Immature natural killer cell (primary cell): ENCODE results near the gene SPINK14. TPM values are rescaled to one million over a fixed set of nuclear protein-coding genes. Genes with fewer than 3 reads are reported as not detected.

ENCODE experiments used
- DNase-seq, 3 donors: peaks; one replicate each; pipeline ENCODE4 v3.0.0; 2022; ENCODE audit warnings: mixed read lengths in 1 of 3
- H3K27ac Mint-ChIP-seq, 6 donors: one replicate each; pipeline ENCODE4 v1.8.0; 2020; ENCODE audit warnings: mixed read lengths in 6 of 6, mild to moderate bottlenecking in 5 of 6, inconsistent platforms in 4 of 6, moderate library complexity in 3 of 6
- H3K27me3 Mint-ChIP-seq, 3 donors: one replicate each; pipeline ENCODE4 v1.8.0; 2020 to 2021; ENCODE audit warnings: low read depth in 3 of 3, mild to moderate bottlenecking in 3 of 3, mixed read lengths in 3 of 3, moderate library complexity in 3 of 3, inconsistent platforms in 1 of 3
- H3K36me3 Mint-ChIP-seq, 3 donors: one replicate each; pipeline ENCODE4 v1.8.0; 2020; ENCODE audit warnings: mixed read lengths in 3 of 3, inconsistent platforms in 2 of 3, mild to moderate bottlenecking in 2 of 3
- H3K4me1 Mint-ChIP-seq, 2 donors: one replicate each; pipeline ENCODE4 v1.8.0; 2020; ENCODE audit warnings: inconsistent platforms in 2 of 2, mild to moderate bottlenecking in 2 of 2, mixed read lengths in 2 of 2, moderate library complexity in 1 of 2
- H3K4me3 Mint-ChIP-seq, 5 donors: one replicate each; pipeline ENCODE4 v1.8.0; 2020; ENCODE audit warnings: mild to moderate bottlenecking in 5 of 5, mixed read lengths in 5 of 5, inconsistent platforms in 3 of 5, moderate library complexity in 3 of 5
- H3K9me3 Mint-ChIP-seq, 6 donors: one replicate each; pipeline ENCODE4 v1.8.0; 2020; ENCODE audit warnings: mild to moderate bottlenecking in 6 of 6, mixed read lengths in 6 of 6, inconsistent platforms in 4 of 6, moderate library complexity in 3 of 6
- polyA plus RNA-seq, 3 donors: library from polyadenylated mRNA; unstranded; fragments of 300-500 nt; fragmentation: Illumina TruSeq; gene quantifications; one replicate each; pipeline ENCODE4 v1.2.3, GENCODE V29; 2021

Gene SPINK14
- polyA plus RNA-seq, 3 donors from 2014 or later: not detected

DNA sequence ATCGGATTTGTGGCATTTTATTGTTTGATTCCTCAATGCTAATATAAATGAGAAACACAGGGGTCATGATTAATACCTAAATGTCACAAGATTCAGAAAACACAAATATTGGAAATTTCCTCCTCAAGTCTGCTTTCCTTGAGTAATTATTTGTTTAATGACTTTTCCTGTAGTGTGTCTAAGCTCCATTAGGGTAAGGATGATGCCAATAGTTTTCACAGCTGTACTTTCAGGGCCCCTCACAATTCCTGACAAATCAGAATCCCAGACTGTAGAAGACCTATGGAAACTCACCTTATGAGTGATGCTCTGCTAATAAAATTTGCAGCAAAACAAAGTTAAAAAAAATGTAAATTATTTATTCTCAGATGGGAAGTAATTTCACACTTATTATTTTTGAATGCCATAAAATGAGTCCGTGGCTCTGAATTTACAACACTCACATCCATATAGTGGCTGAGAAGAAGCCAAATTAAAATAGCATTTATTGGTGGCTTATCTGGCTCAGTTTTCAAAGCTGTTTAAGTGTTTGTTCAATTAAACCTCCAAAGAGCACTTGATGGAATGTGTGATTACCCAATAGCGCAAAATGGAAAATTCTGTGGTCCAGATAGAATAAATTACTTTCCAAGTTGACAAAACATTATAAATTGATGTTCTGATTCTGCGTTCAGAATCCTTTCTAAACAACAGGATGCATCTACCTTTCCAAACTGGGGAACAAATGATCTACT is 1.6 kb upstream of the SPINK14 start:
- H3K4me1 Mint-ChIP-seq: no peaks in the 10 kb centered on the region
- no peak overlapping the region for H3K4me3 Mint-ChIP-seq
- H3K9me3 Mint-ChIP-seq: peaks cover 0 to 2% (median 0%) of the 10 kb centered on the region in 6 donors
- DNase-seq: no peak
- H3K36me3 Mint-ChIP-seq: no peaks in the 10 kb centered on the region
- no peak overlapping the region for H3K27ac Mint-ChIP-seq
- peaks cover 2 to 5% (median 4%) of the 10 kb centered on the region in 3 donors for H3K27me3 Mint-ChIP-seq

DNA sequence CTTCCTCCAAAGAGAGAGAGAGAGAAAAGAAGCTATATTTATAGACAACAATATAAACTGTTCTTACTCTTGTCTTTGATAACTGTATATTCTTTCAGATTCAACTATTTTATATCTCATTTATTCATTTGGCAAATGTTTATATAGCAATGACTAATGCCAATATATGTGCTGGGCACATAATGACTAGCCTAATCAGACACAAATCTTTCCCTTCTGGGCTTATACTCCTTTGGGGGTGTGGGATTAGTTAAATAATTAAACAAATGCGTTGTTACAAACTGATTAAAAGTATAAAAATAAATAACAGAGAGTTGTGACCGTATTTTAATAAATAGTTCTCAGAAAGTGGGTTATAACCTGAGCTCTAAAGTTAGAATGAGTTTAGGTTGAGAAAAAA is 4.0 kb downstream of the SPINK14 start:
- H3K4me3 Mint-ChIP-seq: no peak overlapping the region
- peaks cover 0 to 5% (median 4%) of the 10 kb centered on the region in 3 donors for H3K27me3 Mint-ChIP-seq
- no peaks in the 10 kb centered on the region for H3K9me3 Mint-ChIP-seq
- H3K36me3 Mint-ChIP-seq: no peaks in the 10 kb centered on the region
- H3K4me1 Mint-ChIP-seq: no peaks in the 10 kb centered on the region
- H3K27ac Mint-ChIP-seq: no peak overlapping the region
- no peak for DNase-seq

DNA sequence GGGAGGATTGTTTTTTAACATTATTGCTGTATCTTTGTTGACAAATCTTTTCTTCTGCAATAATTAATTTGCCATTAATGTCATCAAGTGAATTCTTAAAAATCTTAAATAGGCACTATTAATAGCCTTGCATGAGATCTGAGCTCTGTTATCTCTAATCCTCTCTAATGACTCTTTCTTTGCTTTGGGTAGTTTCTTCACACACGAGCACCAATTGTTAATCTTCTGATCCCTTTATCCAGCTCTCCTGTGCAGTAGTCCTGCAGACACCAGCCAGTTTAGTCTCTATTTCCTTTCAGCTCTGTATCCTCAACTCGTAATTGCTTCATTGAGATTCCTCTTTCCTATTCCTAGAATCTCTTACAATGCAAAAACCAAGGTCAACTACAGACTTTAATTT is 8.1 kb downstream of the SPINK14 start:
- no peaks in the 10 kb centered on the region for H3K4me1 Mint-ChIP-seq
- no peak for DNase-seq
- H3K27ac Mint-ChIP-seq: no peak overlapping the region
- H3K36me3 Mint-ChIP-seq: no peaks in the 10 kb centered on the region
- no peak overlapping the region for H3K4me3 Mint-ChIP-seq
- H3K27me3 Mint-ChIP-seq: peaks cover 0 to 1% (median 0%) of the 10 kb centered on the region in 3 donors
- no peaks in the 10 kb centered on the region for H3K9me3 Mint-ChIP-seq

DNA sequence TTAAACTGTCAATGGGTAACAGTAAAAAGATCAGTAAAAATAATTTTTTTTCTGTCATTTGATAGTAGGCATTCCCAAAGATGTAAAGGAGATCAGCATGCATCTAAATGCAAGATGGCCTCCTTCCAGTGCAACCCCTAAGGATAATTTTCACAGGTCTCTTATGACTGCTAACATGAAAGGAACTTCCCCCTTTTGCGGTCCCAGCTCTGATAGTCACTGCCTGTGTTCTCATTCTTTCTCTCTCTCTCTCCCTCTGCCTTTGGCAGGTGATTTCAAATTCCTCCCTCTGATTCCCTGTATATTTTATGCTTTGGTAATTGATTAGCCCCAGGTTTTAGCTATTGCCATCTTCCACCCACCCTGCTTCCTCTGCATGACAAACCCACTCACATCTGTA is 8.9 kb downstream of the SPINK14 start:
- no peaks in the 10 kb centered on the region for H3K9me3 Mint-ChIP-seq
- no peak overlapping the region for H3K27ac Mint-ChIP-seq
- H3K4me1 Mint-ChIP-seq: no peaks in the 10 kb centered on the region
- H3K27me3 Mint-ChIP-seq: peaks cover 0 to 1% (median 0%) of the 10 kb centered on the region in 3 donors
- H3K36me3 Mint-ChIP-seq: no peaks in the 10 kb centered on the region
- DNase-seq: no peak
- H3K4me3 Mint-ChIP-seq: no peak overlapping the region

DNA sequence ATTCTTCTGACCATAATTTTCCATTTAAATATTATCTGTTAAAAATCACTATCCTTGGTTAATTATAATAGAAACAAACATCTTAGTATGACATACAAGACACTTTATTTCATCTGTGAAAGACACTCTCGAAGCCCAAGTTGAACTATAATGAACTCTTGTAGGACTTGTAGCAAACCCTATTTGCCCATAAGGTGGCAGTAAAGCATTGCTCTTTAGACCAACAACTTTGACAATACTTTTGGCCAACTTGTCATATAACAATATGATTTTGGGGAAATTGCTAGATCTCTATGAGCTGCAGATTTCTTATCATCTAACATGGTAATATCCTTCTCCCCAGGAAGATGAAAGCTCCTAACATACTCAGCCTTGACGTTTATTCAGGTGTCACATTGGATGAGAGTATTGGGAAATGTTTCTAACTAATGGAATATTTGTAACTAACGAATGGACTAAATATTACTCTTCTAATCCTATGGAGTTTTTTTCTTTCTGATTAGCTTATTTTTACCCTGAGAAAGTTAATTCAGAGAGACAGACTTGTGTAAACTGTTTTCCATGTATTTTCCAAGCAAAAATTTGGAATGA is 11.0 kb downstream of the SPINK14 start:
- peak in 2 of 3 donors; percentile 1 to 26 for DNase-seq
- no peaks in the 10 kb centered on the region for H3K9me3 Mint-ChIP-seq
- no peak overlapping the region for H3K4me3 Mint-ChIP-seq
- peaks cover 0 to 1% (median 0%) of the 10 kb centered on the region in 3 donors for H3K27me3 Mint-ChIP-seq
- no peaks in the 10 kb centered on the region for H3K4me1 Mint-ChIP-seq
- H3K36me3 Mint-ChIP-seq: no peaks in the 10 kb centered on the region
- H3K27ac Mint-ChIP-seq: no peak overlapping the region

DNA sequence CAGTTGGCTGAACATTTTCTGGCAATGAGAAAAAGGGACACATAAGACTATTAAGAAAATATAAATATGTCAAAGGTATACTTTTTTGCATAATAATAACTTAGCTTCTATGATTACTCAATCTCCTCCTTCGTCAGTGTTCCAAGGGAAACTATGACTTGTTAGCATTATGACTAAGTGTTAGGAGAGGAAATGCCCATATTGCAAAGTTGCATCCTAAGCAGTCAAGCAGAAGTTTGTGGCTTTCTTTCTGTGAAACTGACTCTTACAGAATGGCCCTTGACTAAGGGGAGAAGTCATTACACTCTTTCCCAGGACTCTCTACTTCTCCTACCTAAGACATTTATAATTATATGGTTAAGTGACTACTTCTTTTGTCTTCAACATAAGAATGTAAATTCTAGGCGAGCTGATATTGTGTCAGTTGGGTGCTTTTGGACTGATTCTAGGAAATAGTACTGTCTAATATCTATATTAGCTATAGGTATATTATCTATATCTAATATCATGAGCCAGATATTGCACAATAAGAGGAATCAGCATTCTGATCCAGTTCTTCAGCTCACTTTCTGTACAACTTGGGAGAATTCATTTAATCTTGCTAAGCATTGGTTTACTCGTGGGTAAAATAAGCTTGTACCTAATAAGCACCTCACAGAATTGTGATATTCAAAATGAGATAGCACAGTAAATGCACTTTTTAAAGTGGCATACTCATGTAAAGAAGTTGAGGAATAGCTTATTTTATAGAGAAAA is 18.1 kb downstream of the SPINK14 start:
- H3K36me3 Mint-ChIP-seq: no peaks in the 10 kb centered on the region
- no peak overlapping the region for H3K27ac Mint-ChIP-seq
- no peak for DNase-seq
- H3K4me3 Mint-ChIP-seq: no peak overlapping the region
- no peaks in the 10 kb centered on the region for H3K27me3 Mint-ChIP-seq
- H3K9me3 Mint-ChIP-seq: no peaks in the 10 kb centered on the region
- H3K4me1 Mint-ChIP-seq: no peaks in the 10 kb centered on the region

DNA sequence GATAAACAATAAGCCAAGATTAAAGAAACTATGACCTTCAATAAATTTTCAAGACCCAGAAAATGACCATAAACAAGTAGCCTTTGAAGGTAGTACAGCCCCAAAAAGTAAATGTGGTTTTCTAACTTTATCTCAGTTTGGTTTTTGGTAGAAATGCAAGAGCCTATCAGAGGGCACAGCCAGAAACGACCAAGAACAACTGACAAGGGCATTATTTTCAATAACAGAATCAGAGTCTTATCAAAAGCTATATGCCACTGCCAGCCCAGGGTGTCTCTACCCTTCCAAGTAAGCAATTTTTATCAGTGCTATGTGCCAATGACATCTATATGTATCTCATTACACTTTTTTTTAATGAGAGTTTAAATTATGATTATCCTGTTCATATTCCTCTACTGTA is 22.7 kb downstream of the SPINK14 start:
- Mint-ChIP-seq H3K9me3 (no peaks in the 10 kb centered on the region), H3K27me3 (peaks cover 0 to 3% (median 2%) of the 10 kb centered on the region in 3 donors), H3K4me3 (no peak overlapping the region), H3K4me1 (no peaks in the 10 kb centered on the region), H3K27ac (no peak overlapping the region), H3K36me3 (no peaks in the 10 kb centered on the region)
- DNase-seq: no peak

DNA sequence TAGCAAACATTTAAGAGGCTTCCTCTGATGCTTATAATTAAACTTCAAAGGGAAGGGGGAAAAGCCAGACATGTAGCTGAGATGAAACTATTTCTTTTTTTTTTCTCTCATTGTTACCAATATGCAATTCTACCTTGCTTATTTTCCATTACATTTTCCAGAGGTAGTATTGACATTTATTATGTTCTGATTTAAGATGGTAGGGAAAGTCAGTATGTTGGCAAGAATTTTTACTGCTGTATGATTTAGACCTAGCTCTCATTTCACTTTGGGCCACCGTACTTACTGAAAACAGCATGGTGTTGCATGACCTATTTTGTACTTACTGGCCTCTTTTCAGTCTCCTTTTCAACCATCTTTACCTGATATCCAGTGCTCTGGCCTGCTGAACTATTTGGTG is 24.9 kb downstream of the SPINK14 start:
- Mint-ChIP-seq H3K27me3 (peaks cover 0 to 3% (median 2%) of the 10 kb centered on the region in 3 donors), H3K4me1 (no peaks in the 10 kb centered on the region), H3K9me3 (no peaks in the 10 kb centered on the region), H3K36me3 (no peaks in the 10 kb centered on the region), H3K27ac (no peak overlapping the region), H3K4me3 (no peak overlapping the region)
- DNase-seq: no peak

DNA sequence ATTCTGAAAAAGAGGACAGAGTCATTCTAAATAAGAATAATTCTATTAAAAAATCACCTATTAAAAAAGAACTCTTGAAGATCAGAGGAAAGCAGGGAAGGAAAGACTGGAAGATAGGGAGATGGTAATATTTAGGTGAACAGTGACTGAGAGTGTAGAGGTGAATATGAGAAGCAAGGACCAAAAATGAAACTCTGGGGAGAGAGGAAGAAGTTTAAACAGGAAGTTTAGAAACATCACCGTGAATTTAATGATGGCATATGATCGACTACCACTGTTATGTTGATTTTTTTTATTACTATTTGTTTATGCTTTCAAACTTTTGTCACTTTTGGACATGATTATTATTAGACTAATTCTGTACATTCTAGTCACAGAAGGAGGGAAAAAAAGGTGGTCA is 32.8 kb downstream of the SPINK14 start:
- Mint-ChIP-seq H3K27me3 (peaks cover 0 to 3% (median 0%) of the 10 kb centered on the region in 3 donors), H3K4me1 (no peaks in the 10 kb centered on the region), H3K4me3 (no peak overlapping the region), H3K27ac (no peak overlapping the region), H3K36me3 (no peaks in the 10 kb centered on the region), H3K9me3 (no peaks in the 10 kb centered on the region)
- DNase-seq: no peak

DNA sequence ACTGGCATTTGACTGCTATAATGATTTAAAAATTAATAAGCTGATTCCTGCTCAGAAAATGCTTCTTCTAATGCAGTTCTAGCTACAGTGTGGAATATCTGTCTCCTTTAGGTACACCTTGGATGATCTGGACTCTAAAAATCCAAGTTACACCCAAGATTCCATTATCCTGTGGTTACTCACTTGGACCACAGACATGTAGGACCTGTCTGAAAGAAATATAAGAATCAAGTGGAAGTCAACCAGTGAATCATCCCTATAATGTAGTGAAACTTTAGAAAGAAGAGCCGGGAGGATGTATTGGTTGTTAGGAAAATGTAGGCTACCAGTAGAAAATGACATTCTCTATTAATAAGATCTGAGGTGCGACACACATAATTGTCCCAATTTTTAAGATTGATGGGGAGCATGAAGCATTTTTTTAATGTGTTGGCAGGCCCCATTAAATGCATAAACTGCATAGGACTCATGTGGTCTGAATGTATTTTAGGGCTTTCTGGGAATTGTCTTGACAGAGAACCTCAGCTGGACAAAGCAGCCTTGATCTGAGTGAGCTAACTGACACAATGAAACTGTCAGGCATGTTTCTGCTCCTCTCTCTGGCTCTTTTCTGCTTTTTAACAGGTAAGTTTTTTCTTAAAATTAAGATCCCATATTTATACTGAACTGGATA is 34.3 kb downstream of the SPINK14 start, which contains the start of gene SPINK6:
SPINK6 (plus strand) TSS at position 512 of the 673 bp plus-strand sequence; CDS start at position 567, 55 bp downstream.
- no peak within 1 kb of the TSS for H3K4me3 Mint-ChIP-seq

DNA sequence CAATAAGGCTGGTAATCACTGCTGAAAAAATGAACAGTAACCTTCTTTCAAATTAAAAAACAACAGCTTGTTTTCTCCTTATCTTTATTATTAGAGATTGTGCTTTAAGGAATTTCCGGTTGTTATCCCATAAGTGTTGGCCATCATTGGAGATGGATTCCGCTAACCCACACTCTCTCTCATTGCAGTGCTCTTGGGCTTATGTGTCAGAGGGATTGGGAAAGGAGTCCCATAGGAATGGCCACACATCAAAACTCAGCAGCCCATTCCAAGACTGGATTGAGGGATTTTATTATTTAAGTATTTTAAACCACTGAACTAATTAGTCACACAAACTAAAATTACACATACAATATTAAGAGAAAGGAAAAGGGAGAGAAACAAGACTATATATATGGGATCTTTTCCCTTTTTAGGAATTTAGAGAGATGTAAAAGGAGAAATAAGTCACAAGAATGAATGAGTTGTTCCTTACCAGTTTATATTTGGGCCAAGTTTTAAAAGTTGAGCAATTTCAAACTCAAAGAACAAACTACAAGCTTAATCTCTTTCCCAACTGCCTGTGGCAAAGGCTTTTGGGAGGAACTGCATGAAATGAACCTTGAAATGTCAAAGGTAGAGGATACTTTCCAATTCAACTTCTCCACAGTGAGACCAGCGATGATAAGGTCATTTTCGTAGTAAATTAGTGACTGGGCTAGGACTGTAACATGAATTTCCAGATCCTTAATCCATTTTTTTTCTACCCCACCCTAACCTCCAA is 36.9 kb downstream of the SPINK14 start:
- Mint-ChIP-seq H3K9me3 (peaks cover 0 to 2% (median 0%) of the 10 kb centered on the region in 6 donors), H3K36me3 (no peaks in the 10 kb centered on the region), H3K27me3 (peaks cover 0 to 3% (median 3%) of the 10 kb centered on the region in 3 donors), H3K4me3 (no peak overlapping the region), H3K4me1 (no peaks in the 10 kb centered on the region), H3K27ac (no peak overlapping the region)
- DNase-seq: no peak

More for the DNA sequence above, 34.3 kb downstream of the SPINK14 start, which contains the start of gene SPINK6:
- no peak for DNase-seq
- H3K4me1 Mint-ChIP-seq: no peaks in the 10 kb centered on the region
- no peaks in the 10 kb centered on the region for H3K36me3 Mint-ChIP-seq
- H3K9me3 Mint-ChIP-seq: peaks cover 0 to 2% (median 0%) of the 10 kb centered on the region in 6 donors
- no peak within 1 kb of the TSS for H3K27ac Mint-ChIP-seq
- peaks cover 0 to 3% (median 0%) of the 10 kb centered on the region in 3 donors for H3K27me3 Mint-ChIP-seq

DNA sequence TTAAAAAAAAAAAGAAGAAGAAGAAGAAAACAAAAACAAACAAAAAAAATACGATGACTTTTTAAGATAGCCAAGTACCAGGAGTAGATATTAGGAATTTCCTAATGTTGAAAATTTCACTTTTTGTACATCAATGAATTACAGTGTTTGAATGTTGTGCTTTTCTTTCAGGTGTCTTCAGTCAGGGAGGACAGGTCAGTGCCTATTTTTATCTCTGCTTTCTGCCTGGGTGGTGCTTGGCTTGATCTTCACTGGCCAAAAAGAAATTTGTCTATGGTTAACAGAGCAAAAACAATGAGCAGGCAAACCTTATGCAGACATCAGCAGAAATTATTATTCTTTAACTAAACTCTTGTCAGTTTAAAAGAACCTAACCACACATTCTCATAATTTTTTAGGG is 37.5 kb downstream of the SPINK14 start:
- H3K9me3 Mint-ChIP-seq: peaks cover 0 to 2% (median 0%) of the 10 kb centered on the region in 6 donors
- DNase-seq: no peak
- H3K36me3 Mint-ChIP-seq: no peaks in the 10 kb centered on the region
- peaks cover 0 to 3% (median 3%) of the 10 kb centered on the region in 3 donors for H3K27me3 Mint-ChIP-seq
- H3K27ac Mint-ChIP-seq: no peak overlapping the region
- H3K4me1 Mint-ChIP-seq: no peaks in the 10 kb centered on the region
- H3K4me3 Mint-ChIP-seq: no peak overlapping the region

DNA sequence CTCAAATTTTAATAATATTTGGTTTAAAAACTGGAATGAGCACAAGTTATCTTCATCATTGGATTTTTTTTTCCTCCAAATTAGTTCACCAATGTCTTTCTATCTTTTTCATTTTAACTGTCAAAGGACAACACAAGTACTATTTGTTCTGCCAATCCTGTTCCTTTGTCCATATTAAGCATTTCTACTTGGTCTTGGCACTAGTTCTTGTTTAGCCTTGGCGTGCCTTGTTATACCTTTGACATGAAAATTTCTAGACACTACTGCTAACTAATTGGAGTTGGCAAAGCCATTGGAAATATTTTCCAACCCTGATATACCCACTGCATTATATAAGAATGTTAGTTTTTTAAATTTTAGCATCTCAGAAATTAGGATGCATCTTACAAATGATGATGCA is 38.3 kb downstream of the SPINK14 start:
- Mint-ChIP-seq H3K36me3 (no peaks in the 10 kb centered on the region), H3K4me1 (no peaks in the 10 kb centered on the region), H3K9me3 (peaks cover 0 to 2% (median 0%) of the 10 kb centered on the region in 6 donors), H3K27ac (no peak overlapping the region), H3K4me3 (no peak overlapping the region), H3K27me3 (peaks cover 0 to 3% (median under 1%) of the 10 kb centered on the region in 3 donors)
- DNase-seq: no peak
